ENCODE measurements around the gene RPL35.

DNA sequence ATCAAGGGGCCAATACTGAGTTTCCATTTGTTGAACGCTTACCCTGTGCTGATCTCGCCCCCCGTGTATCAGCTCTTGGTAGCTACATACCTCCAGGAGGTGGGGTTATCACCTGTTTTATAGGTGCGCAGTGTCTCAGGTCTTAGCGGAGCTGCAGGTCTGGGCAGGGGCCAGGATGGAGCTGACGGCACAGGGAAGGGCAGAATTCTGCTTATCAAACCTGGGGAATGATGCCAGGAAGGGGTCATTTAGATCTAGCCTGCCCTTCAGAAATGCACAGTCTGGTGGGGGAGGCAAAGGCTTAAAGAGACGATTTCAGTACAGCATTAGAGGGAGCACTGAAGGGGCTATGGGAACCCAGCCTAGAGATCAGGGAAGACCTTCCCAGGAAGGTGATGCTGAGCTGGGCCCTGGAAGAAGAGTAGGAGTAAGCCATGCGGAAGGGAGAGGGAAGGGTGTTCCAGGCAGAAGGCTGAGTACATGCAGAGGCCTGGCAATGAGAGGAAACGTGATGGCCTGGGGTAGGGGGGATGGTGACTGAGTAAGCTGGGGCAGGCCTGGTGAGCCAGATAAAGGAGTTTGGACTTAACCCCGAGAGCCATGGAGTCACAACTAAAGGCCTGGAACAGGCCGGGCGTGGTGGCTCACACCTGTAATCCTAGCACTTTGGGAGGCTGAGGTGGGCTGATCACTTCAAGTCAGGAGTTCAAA lies 53.4 kb downstream of the RPL35 start:
- TF ChIP-seq, protein P1, sequence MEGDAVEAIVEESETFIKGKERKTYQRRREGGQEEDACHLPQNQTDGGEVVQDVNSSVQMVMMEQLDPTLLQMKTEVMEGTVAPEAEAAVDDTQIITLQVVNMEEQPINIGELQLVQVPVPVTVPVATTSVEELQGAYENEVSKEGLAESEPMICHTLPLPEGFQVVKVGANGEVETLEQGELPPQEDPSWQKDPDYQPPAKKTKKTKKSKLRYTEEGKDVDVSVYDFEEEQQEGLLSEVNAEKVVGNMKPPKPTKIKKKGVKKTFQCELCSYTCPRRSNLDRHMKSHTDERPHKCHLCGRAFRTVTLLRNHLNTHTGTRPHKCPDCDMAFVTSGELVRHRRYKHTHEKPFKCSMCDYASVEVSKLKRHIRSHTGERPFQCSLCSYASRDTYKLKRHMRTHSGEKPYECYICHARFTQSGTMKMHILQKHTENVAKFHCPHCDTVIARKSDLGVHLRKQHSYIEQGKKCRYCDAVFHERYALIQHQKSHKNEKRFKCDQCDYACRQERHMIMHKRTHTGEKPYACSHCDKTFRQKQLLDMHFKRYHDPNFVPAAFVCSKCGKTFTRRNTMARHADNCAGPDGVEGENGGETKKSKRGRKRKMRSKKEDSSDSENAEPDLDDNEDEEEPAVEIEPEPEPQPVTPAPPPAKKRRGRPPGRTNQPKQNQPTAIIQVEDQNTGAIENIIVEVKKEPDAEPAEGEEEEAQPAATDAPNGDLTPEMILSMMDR (conservative IDR thresholded peaks at IDR 0.05 in 1 of 2, IDR thresholded peaks at IDR 0.05 in 1 of 2; ENCODE audit: low read depth in 1 of 2, low read length in 2 of 2), result no peak
- no peak for TF ChIP-seq EZH2 (IDR thresholded peaks at IDR 0.05; ENCODE audit: low read length, missing control alignments)
